ENCODE results near the gene MRPS18B.

MRPS18B gene

GRCh38 chr6:30617565-30618269 is at the start of gene MRPS18B:
Gene MRPS18B, plus strand, starts transcription at chr6:30617840. Its CDS starts 26 bp downstream, at chr6:30617866.
- DNase-seq = peak; percentile 99

DNA sequence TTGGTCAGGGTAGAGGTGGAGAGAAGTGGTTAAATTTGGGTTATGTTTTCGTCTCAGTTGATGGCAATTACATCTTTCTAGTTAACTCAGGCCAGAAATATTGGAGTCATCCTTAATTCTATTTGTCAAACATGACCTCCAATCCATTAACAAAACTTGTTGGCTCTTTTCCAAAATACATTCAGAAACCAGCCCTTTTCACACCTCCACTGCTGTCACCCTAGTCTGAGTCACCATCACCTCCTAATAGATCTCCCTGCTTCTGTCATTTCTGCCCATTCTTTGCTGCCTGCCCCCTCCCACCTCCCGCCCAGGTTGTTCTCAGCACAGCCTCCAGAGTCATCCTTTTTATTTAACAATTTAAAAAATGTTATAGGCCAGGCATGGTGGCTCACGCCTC is 49.4 kb upstream of the MRPS18B start:
- peak in 1 of 3 experiments; percentile 3 for DNase-seq

- peak in 1 of 3 experiments; percentile 31 for DNase-seq
Measured at GRCh38 chr6:30570263-30570662, 47.4 kb upstream of the MRPS18B start.

GRCh38 chr6:30570740-30571074 is 46.9 kb upstream of the MRPS18B start:
- DNase-seq = no peak

DNA sequence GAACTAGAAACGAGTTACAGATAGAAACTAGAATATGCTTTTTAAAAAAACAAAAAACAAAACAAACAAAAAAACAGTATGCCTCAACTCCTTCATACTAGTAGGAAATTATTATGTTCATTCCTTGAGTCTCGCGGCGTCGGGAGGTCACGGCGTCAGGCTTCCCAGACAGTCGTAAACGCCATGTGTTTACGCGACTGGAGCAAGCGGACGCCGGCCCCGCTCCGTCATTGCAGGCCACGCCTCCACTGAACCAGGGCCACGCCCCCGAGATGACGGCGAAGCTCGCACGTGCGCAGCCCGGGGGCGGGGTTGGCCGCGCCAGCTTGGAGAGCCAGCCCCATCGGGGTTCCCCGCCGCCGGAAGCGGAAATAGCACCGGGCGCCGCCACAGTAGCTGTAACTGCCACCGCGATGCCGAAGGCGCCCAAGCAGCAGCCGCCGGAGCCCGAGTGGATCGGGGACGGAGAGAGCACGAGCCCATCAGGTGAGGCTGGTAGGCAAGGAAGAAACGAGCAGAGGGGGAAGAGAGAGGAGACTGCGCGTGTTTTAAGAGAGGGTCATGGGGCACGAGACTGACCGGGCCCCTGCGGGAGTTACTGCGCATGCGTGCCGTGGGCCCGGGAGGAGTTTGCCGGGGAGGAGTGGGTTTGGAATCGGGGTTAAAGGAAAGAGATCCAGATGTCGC is 46.4 kb upstream of the MRPS18B start, which contains the start of gene ABCF1:
TSS of gene ABCF1 (plus strand) at position 368 of the 687 bp plus-strand sequence. CDS start at position 414, 46 bp downstream.
- peak; percentile 97 for DNase-seq

DNA sequence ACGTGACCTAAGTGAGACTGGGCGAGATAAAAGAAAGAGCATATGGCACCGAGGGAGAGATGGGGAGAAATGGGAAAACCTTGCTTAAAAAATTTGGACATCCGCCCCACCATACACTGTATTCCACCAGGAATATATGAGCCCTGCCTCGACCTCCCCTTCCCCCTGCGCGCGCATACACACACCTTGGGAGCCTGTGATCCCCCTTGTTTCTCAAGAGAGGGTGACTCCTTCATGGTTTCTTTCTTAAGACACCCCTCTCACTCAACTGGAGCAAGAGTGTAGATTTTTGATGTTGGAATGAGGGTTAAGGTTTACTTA is 45.9 kb upstream of the MRPS18B start:
- no peak for DNase-seq

- DNase-seq = no peak
Measured at GRCh38 chr6:30572148-30572547, 45.5 kb upstream of the MRPS18B start.

GRCh38 chr6:30573113-30573512 is 44.5 kb upstream of the MRPS18B start:
- no peak for DNase-seq

DNA sequence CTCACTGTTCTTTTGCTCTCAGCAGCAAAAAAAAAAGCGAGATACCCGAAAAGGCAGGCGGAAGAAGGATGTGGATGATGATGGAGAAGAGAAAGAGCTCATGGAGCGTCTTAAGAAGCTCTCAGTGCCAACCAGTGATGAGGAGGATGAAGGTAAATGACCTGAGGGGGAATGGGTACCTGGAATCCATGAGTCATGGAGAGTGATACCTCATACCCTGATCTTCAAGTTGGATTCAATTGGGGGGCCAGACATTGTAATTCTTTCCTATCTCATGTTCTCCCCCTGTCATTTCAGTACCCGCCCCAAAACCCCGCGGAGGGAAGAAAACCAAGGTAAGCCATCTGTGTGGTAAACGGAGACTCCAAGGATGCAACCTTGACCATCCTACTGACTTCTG is 39.6 kb upstream of the MRPS18B start:
- DNase-seq = no peak

GRCh38 chr6:30583921-30584320 is 33.7 kb upstream of the MRPS18B start:
- DNase-seq = no peak

DNA sequence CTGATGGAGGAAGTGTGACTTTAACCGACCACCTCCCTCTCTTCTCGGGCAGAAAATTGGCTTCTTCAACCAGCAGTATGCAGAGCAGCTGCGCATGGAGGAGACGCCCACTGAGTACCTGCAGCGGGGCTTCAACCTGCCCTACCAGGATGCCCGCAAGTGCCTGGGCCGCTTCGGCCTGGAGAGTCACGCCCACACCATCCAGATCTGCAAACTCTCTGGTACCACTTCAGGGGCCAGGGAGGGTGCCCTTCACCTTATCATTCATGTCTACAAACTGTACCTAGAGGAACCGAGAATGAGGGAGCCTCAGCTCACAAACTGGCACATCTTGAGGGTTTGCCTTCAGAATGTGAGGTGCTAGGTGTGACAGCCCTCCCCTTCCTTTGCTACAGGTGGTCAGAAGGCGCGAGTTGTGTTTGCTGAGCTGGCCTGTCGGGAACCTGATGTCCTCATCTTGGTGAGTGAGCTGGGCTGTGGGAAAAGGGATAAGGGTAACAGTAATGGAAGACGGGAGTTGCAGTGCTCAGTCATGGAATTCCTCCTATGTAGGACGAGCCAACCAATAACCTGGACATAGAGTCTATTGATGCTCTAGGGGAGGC is 27.8 kb upstream of the MRPS18B start:
- no peak for DNase-seq

- no peak for DNase-seq
Measured at GRCh38 chr6:30590509-30590908, 27.1 kb upstream of the MRPS18B start.

DNA sequence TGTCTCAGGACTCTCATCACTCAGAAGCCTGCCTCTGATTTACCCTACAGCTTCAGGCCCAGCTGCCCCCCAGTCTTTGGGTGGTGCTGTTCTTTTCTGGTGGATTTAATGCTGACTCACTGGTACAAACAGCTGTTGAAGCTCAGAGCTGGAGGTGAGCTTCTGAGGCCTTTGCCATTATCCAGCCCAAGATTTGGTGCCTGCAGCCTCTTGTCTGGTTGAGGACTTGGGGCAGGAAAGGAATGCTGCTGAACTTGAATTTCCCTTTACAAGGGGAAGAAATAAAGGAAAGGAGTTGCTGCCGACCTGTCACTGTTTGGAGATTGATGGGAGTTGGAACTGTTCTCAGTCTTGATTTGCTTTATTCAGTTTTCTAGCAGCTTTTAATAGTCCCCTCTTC is 26.6 kb upstream of the MRPS18B start:
- DNase-seq = no peak

DNA sequence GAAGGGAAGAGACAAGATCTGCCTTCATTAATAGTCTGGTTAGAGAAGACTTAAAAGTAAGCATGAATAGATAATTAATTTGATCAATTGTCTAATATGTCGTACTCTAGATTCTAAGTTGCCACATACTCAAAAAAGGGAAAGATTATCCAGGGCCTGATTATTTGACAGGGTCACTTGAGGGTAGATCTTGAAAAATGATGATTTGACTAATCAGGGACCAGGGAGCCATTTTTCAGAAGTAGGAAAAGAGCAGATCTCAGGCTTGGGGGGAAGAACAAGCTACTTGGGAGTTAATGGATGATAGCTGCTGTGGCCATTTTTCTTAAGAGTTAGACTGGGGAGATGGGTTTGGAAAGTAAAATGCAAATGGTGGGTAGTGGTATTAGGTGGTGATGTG is 25.4 kb upstream of the MRPS18B start:
- DNase-seq = no peak

- peak; percentile 57 to 76 (median 75) for DNase-seq
Measured at GRCh38 chr6:30597315-30598144, 20.1 kb upstream of the MRPS18B start.

DNA sequence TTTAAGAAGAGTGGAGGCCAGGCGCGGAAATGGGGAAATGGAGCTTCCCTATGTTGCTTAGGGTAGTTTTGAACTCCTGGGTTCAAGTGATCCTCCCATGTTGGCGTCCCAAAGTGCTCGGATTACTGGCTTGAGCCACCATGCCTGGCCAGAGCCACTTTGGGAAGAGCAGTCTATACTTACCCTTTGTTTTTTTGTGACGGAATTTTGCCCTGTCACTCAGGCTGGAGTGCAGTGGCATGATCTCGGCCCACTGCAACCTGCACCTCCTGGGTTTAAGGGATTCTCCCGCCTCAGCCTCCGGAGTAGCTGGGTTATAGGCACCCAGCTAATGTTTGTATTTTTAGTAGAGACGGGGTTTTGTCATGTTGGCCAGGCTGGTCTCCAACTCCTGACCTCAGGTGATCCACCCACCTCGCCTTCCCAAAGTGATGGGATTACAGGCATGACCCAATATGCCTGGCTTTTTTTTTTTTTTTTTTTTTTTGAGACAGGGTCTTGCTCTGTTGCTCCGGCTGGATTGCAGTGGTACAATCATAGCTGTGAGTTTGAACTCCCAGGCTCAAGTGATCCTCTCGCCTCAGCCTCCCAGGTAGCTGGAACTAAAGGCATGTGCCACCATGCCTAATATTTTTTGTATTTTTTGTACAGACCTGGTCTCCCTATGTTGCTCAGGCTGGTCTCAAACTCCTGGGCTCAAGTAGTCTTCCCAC is 18.6 kb upstream of the MRPS18B start:
- peak in 1 of 3 experiments; percentile 10 for DNase-seq

DNA sequence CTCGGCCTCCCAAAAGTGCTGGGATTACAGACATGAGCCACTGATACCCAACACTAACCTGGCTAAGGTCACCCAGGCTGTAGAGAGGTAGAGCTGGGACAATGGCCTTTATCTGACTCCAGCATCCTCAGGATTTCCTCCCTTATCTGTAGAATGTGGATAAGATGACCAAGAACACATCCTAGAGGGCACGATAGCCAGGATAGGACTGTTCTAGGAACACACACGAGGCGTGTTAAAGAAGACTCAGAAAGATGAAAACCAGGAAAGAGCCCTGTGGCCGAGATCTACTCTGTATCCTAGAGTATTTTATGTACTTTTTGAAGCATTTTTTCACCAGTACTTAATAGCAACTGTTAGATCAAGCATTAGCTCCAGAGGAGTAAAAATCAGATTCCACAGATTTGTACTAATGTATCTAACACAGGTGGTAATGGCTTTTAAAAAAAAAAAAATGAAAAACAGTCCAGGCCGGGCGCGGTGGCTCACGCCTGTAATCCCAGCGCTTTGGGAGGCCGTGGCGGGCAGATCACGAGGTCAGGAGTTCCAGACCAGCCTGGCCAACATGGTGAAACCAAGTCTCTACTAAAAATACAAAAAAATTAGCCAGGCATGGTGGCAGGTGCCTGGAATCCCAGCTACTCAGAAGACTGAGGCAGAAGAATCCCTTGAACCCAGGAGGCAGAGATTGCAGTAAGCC is 17.9 kb upstream of the MRPS18B start:
- DNase-seq = peak in 1 of 3 experiments; percentile 10

GRCh38 chr6:30600451-30600961 is 17.1 kb upstream of the MRPS18B start:
- peak in 1 of 3 experiments; percentile 22 for DNase-seq

GRCh38 chr6:30601436-30601814 is 16.2 kb upstream of the MRPS18B start:
- no peak for DNase-seq

- DNase-seq = no peak
Measured at GRCh38 chr6:30601815-30602641, 15.6 kb upstream of the MRPS18B start.

GRCh38 chr6:30603961-30604360 is 13.7 kb upstream of the MRPS18B start:
- no peak for DNase-seq
